ENCODE results near the gene ATG9B. TPM values are rescaled to one million over a fixed set of nuclear protein-coding genes. Genes with fewer than 3 reads are reported as not detected.
A peak's percentile ranks its signal among the peaks of the same experiment; 100 is the strongest.

Gene ATG9B
- total and polyA plus RNA-seq, 9 of the 15 experiments (the other 6 are each of a cell fraction or from before 2014, with no cell fraction given) = 0.29 to 8.0 (median 2.1) TPM

- TF ChIP-seq THRB (CRISPR knock-in tag; conservative IDR thresholded peaks at IDR 0.05) = 0 out of 2 replicates have a peak, but pooled peaks have one; percentile 62
- TF ChIP-seq STAT5B (CRISPR knock-in tag; IDR thresholded peaks at IDR 0.05) = peak; percentile 61; the same call in 1 of the 2 replicates
- peak; percentile 93 for TF ChIP-seq ERF (CRISPR knock-in tag; IDR thresholded peaks at IDR 0.05)
- peak; percentile 73 for TF ChIP-seq MXD1 (CRISPR knock-in tag; IDR thresholded peaks at IDR 0.05; ENCODE audit: borderline replicate concordance, poor library complexity, severe bottlenecking)
- TF ChIP-seq EP400 (IDR thresholded peaks at IDR 0.05) = peak; percentile 79
- peak; percentile 69 for TF ChIP-seq MXI1 (IDR thresholded peaks at IDR 0.05; ENCODE audit: low read depth, low read length)
- peak; percentile 93 for TF ChIP-seq IRF9 (tag; IDR thresholded peaks at IDR 0.05)
- peak in 1 of 3 experiments; percentile 81; a peak in 2 of 6 replicates for TF ChIP-seq ZBTB11 (CRISPR knock-in tag; IDR thresholded peaks at IDR 0.05)
- peak; percentile 81 for TF ChIP-seq TEAD2 (tag; IDR thresholded peaks at IDR 0.05)
- peak; percentile 98 for TF ChIP-seq ZNF583 (CRISPR knock-in tag; IDR thresholded peaks at IDR 0.05)
- TF ChIP-seq LEF1 (IDR thresholded peaks at IDR 0.05) = peak; percentile 87
- TF ChIP-seq TCF3 (CRISPR knock-in tag; IDR thresholded peaks at IDR 0.05) = peak; percentile 92
- TF ChIP-seq CGGBP1 (CRISPR knock-in tag; IDR thresholded peaks at IDR 0.05) = 0 out of 2 replicates have a peak, but pooled peaks have one; percentile 20
- peak; percentile 95 for TF ChIP-seq PTTG1 (tag; IDR thresholded peaks at IDR 0.05; ENCODE audit: low read depth)
- peak; percentile 81 for TF ChIP-seq DPF2 (IDR thresholded peaks at IDR 0.05)
- TF ChIP-seq ZNF780A (CRISPR knock-in tag; IDR thresholded peaks at IDR 0.05) = 0 out of 2 replicates have a peak, but pooled peaks have one; percentile 62
- peak; percentile 76; the same call in 1 of the 2 replicates for TF ChIP-seq BHLHE40 (IDR thresholded peaks at IDR 0.05; ENCODE audit: low read length)
- peak; percentile 77; the same call in 1 of the 2 replicates for TF ChIP-seq ID3 (CRISPR knock-in tag; IDR thresholded peaks at IDR 0.05)
- peak; percentile 99 for TF ChIP-seq ID3 (tag; IDR thresholded peaks at IDR 0.05)
Observed at GRCh38 chr7:151026771-151027727, 2.8 kb upstream of the ATG9B start (continued).
